Measurements from ENCODE around the gene ZNF284.

ZNF284 gene

DNA sequence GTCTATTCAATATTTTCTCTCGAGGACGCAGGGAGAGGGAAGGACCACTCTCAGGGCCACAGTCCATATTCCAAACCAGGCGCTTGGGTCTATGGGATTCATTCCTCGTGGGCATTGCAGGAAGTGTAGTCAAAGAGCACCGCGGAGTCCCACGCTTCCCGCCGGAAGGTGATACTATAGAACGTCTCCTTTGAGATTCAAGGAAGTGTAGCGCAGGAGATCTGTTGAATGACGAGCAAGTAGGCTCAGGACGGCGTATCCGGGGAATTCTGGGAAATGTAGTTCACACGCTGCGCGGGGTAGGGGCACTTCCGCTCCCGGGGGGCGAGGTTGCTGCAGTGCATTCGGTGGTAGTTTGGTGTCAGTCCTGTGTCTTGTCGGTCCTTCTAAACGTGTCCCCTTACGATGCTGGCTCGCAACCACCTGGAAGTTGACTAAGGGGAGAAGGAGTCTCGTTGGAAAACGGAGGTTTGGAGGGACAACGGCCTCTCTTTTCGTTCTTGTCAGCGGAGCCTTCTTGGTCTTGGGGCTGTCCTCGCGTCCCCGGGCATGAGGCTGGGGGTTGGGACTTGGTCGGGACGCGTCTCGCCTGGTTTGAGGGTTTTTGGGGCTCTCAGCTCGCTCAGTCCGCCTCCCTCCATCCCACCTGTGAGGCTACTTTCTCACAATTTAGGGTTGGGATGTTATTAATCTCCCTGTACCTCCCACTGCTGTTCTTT lies at the start of gene ZNF284:
Gene ZNF284 (plus strand): TSS at position 336 of the 719 bp plus-strand sequence. CDS start 4,231 bp downstream, outside the sequence.
- peak; percentile 93 for DNase-seq (ENCODE audit: low read depth)

- DNase-seq (ENCODE audit: low read depth): no peak
Observed at GRCh38 chr19:44024900-44025216, 47.1 kb upstream of the ZNF284 start.

GRCh38 chr19:44025217-44025936 lies 46.6 kb upstream of the ZNF284 start, which contains the start of gene ZNF222:
ZNF222 (plus strand) TSS chr19:44025379; CDS start chr19:44025437, 58 bp downstream.
- peak; percentile 92 for DNase-seq (ENCODE audit: low read depth)

- DNase-seq (ENCODE audit: low read depth): no peak
Observed at GRCh38 chr19:44026622-44027021, 45.3 kb upstream of the ZNF284 start.

DNA sequence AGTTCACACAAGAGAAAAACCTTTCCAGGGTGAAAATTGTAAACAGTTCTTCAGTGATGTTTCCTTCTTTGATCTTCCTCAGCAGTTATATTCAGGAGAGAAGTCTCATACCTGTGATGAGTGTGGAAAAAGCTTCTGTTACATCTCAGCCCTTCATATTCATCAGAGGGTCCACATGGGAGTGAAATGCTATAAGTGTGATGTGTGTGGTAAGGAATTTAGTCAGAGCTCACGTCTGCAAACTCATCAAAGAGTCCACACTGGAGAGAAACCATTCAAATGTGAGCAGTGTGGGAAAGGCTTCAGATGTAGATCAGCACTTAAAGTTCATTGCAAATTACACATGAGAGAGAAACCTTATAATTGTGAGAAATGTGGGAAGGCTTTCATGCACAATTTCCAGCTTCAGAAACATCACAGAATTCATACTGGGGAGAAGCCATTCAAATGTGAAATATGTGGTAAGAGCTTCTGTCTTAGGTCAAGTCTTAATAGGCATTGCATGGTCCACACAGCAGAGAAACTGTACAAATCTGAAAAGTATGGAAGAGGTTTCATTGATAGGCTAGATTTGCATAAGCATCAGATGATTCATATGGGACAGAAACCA lies 39.9 kb upstream of the ZNF284 start:
- no peak for DNase-seq (ENCODE audit: low read depth)

GRCh38 chr19:44042147-44042546 lies 29.8 kb upstream of the ZNF284 start:
- DNase-seq (ENCODE audit: low read depth): no peak

GRCh38 chr19:44050740-44051649 lies 21.0 kb upstream of the ZNF284 start:
- peak; percentile 16 for DNase-seq (ENCODE audit: low read depth)

DNA sequence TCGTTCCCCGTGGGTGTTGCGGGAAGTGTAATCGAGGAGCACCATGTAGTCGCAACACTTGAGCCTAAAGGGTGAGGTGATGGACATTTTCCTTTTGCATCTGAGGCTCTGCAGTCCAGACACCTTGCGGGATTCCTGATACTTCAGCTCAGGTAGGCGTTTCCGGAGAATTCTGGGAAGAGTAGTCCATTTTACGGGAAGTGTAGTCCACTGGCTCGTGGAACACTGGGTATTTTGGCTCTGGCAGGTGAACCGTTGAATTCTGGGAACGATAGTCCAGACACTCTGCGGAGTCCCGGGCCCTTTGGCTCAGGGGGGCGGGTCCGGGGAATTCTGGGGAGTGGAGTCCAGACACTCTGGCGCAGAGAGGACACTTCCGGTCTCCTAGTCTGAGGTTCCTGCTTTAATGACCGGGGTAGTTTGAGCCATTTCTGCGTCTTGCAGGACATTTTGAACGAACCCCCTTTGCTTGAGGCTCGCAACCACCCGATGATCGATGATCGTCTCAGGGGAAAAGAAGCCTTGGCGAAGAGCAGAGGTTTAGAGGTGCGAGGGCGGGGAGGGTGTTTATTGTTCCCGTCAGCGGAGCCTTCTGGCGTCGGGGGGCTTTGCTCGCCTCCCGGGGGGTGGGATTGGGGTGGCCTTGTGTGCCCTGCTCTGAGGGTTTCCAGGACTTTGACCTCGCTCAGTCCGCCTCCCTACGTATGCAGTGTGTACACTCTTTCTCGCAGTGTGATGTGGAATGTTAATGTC lies 20.1 kb upstream of the ZNF284 start, which contains the start of gene ZNF223:
Gene ZNF223 (plus strand): TSS at position 387 of the 753 bp plus-strand sequence. CDS start 3,141 bp downstream, outside the sequence.
- peak; percentile 91 for DNase-seq (ENCODE audit: low read depth)

DNA sequence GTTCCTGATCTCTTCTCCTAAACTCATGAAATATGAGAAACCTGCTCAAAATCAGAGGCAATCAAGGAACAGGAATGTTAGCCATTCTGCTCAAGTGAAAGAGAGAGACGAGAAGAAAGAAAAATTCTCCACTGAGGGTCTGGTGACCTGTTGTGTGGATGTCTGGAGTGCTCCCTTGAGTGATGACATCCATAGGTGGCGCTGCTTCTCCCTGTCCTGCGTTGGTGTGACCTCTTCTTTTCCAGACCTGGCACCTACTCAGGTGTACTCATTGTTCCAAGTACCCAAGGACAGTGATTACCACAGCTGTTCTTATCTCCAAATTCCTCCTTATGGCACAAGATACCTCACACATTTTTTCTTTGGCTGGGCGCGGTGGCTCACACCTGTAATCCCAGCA lies 16.1 kb upstream of the ZNF284 start:
- DNase-seq (ENCODE audit: low read depth): no peak

DNA sequence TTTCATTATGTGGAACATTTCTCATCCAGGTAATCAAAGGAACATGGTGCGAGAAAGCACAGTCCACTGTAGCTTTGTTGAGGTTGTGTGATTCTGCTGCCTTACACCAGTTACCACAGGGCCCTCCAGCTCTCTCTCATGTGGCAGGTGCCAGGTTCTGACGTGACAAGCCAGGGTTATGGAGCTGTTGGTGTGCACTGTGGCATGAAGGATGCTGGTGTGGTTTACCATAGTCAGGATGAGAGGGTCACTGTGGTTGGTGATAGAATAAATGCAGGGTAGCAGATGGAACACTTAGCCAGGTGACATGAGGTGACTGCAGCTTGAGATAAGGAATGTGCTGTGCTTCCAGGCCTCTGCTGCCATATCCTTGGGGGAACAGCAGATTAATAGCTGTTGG lies 12.7 kb upstream of the ZNF284 start:
- no peak for DNase-seq (ENCODE audit: low read depth)

DNA sequence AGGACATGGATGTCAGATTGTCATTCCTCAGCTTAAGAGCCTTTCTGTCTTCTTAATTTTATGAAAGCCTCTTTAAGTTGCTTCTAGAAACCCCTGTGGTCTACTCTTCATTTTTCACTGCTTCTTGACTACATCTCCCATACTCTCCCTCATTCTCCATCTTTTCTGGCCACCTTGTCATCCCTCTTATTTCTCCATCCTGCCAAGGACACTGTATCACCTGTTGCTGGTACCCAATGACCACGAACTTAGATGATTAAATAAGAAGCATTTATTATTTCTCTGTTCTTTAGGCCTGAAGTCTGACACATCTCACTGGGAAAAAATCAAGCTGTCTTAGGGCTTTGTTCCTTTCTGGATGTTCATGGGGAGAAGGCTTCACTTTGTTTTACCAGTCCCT lies 10.9 kb upstream of the ZNF284 start:
- no peak for DNase-seq (ENCODE audit: low read depth)

- DNase-seq (ENCODE audit: low read depth): no peak
Observed at GRCh38 chr19:44066305-44066704, 5.7 kb upstream of the ZNF284 start.

DNA sequence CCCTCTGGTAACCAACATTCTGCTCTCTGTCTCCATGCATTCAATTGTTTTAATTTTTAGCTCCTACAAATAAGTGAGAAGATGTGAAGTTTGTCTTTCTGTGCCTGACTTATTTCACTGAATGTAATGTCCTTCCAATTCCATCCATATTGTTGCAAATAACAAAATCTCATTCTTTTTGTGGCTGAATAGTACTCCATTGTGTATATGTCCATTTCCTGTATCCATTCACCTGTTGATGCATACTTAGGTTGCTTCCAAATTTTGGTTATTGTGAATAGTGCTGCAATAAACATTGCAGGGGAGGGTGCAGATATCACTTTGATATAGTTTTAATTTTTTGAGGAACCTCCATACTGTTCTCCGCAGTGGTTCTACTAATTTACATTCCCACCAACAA lies 2.5 kb upstream of the ZNF284 start:
- no peak for DNase-seq (ENCODE audit: low read depth)

DNA sequence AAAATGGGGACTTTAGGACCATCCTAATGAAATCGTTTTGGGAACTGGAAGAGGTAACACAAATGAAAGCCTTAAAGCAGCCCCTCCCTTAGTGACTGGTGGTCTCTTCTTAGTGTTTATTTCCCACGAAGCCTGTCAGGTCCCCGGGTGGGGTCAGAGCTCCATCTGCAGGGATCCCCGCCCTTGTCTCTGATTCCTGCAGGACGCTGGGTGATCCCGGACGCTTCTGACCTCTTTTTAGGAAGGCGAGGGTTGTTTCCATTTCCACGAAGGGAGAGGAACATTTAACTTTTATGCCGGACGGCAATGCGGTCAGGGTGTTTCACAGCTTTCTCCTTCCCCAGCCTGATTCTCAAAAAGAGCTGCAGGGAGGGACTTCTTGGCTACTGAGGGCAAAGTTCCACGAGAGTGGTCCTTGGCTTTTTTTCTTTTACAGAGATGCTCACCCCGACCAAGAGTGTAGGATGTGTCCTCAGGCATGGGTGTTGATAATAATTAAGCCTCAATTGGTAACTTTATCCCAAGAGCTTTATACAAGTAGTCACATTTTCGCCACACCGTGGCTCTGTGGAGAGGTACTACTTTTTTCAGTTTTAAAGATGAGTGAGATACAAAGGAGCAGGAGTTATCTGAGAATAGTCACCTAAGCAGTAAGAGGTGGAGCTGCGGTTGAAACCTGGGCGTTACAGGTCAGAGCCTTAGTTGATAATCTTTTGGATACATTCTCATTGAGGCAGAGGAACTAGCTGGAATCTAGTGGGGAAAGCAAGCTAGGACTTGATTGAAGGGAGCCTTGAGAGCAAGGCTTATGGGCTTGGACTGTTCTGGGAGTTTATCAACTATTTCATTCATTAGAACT lies 813 bp downstream of the ZNF284 start:
- peak; percentile 25 for DNase-seq (ENCODE audit: low read depth)

- no peak for DNase-seq (ENCODE audit: low read depth)
Observed at GRCh38 chr19:44076325-44076724, 4.4 kb downstream of the ZNF284 start.

- no peak for DNase-seq (ENCODE audit: low read depth)
Observed at GRCh38 chr19:44092108-44092507, 20.1 kb downstream of the ZNF284 start.

DNA sequence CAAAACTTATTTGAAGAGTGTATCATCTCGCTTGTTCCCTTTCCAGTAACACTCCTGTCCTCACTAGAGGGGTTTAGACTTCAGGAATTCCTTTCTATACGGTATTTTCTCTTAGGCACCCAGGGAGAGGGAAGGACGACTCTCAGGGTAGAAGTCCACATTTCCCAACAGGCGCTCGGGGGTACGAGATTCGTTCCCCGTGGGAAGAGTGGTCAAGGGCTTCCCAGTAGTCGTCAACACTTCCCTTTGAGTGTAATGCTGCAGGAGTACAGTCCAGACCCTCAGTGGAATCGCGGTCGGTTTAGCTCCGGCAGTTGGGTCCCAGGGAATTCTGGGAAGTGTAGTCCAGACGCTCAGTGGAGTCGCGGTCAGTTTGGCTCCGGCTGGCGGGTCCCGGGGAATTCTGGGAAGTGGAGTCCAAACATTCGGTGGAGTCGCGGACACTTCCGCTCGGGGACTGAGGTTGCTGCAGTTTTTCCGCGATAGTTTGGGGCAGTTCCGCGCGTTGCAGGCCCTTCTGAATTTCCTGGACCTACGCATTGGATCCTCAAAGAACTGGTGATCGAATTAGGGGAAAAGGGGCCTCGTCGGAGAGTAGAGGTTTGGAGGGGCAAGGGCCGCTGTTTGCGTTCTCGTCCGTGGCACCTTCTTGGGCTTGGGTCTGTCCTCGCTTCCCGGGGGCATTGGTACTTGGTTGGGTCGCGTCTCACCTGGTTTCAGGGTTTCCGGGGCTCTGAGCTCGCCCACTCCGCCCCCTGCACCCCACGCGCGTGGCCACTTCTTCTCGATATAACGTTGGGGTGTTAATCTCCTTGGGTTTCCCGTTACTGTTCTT lies 22.2 kb downstream of the ZNF284 start, which contains the start of gene ZNF224:
Gene ZNF224 (plus strand): TSS at position 431 of the 835 bp plus-strand sequence. CDS start 3,513 bp downstream, outside the sequence.
- peak; percentile 93 for DNase-seq (ENCODE audit: low read depth)

DNA sequence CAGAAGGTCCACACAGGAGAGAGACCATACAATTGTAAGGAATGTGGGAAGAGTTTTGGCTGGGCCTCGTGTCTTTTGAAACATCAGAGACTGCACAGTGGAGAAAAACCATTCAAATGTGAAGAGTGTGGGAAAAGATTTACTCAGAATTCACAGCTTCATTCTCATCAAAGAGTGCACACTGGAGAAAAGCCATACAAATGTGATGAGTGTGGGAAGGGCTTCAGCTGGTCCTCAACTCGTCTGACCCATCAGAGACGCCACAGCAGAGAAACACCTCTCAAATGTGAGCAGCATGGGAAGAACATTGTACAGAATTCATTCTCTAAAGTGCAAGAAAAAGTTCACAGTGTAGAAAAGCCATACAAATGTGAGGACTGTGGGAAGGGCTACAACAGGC lies 35.8 kb downstream of the ZNF284 start:
- no peak for DNase-seq (ENCODE audit: low read depth)

- no peak for DNase-seq (ENCODE audit: low read depth)
Observed at GRCh38 chr19:44109458-44109857, 37.5 kb downstream of the ZNF284 start.

All from ELR (cell line).